ENCODE measurements around the gene GP9.
A peak's percentile ranks its signal among the peaks of the same experiment; 100 is the strongest.

GP9 gene

GRCh38 chr3:129028866-129029265 is 31.7 kb upstream of the GP9 start:
- DNase-seq (ENCODE audit: low read depth), result no peak

DNA sequence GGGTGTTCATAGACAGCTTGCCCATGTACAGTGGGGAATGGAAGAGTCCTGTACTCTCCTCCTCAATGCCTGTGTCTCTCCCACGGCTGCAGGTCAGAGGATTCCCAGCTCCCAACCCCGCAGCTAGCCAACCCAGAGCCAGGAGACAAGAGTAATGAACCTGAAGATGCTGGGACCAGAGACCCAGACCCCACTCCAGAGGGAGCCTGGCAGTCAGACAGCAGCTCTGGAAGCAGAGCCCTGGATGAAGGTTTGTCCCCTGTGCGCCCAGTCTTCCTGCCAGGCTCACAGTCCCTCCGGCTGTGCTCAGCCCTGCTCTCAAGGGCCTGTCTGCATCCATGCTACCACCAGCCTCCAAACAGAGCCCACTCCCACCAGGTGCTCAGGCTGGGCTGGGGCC is 30.0 kb upstream of the GP9 start:
- DNase-seq (ENCODE audit: low read depth), result no peak

- no peak for DNase-seq (ENCODE audit: low read depth)
Observed at GRCh38 chr3:129031476-129032215, 28.9 kb upstream of the GP9 start.

- DNase-seq (ENCODE audit: low read depth), result no peak
Observed at GRCh38 chr3:129032716-129033115, 27.9 kb upstream of the GP9 start.

- DNase-seq (ENCODE audit: low read depth), result no peak
Observed at GRCh38 chr3:129033151-129033550, 27.4 kb upstream of the GP9 start.

- DNase-seq (ENCODE audit: low read depth), result no peak
Observed at GRCh38 chr3:129033633-129034321, 26.8 kb upstream of the GP9 start.

DNA sequence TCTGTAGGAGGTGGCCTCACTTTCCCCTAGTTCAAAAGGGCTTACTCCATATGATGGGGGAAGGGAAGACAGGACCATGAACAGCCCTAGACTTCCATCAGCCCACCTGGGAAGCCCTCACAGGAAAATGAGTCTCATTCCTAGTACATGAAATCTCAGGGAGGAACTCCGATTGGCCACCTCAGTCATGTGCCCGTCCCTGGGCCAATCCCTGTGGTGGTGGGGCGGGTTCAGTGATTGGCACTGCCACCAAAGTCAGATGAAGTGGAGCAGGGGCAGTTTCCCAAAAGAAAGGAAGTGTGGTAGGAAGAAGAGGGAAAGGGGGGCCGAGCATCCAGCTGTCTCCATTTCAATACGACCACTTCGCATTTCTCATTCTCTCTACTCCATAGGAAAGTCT is 25.9 kb upstream of the GP9 start:
- no peak for DNase-seq (ENCODE audit: low read depth)

DNA sequence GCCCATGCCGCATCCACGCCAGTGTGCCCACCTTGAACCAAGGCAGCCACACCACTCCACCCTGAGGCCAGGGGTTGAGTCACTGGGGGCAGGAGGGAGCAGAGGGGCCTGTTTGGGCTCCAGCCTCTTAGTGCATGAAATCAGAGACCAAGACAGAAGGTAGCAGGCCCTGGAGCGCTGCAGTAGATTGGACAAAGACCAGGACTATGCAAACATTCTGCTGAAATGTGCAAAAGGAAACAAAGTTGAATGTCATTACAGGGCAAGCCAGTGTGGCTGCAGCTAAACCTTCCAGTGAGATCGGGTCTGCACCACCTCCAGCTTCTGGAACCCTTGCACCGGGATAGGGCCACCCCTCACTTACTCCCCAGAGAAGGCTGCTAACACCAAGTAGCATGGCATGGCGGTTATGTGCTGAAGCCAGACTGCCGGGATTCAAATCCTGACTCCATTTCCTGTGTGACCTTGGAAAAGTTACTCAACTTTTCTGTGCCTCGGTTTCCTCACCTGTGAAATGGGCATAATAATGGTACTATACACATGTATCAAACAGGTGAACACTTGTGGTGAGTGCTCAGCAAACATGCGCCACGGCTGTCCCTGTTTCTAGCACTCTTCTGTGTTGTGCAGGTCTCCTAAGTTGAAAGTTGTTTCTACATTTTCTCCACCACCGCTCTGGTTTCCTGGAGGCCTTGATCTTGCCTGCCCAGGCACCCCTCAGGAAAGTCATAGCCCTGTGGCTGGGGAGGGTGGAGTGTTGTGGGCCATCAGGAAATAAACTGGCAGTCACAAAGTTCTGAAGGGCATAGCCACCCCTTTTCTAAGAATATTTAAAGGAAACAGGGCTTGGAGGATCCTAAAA is 25.0 kb upstream of the GP9 start:
- DNase-seq (ENCODE audit: low read depth), result no peak

DNA sequence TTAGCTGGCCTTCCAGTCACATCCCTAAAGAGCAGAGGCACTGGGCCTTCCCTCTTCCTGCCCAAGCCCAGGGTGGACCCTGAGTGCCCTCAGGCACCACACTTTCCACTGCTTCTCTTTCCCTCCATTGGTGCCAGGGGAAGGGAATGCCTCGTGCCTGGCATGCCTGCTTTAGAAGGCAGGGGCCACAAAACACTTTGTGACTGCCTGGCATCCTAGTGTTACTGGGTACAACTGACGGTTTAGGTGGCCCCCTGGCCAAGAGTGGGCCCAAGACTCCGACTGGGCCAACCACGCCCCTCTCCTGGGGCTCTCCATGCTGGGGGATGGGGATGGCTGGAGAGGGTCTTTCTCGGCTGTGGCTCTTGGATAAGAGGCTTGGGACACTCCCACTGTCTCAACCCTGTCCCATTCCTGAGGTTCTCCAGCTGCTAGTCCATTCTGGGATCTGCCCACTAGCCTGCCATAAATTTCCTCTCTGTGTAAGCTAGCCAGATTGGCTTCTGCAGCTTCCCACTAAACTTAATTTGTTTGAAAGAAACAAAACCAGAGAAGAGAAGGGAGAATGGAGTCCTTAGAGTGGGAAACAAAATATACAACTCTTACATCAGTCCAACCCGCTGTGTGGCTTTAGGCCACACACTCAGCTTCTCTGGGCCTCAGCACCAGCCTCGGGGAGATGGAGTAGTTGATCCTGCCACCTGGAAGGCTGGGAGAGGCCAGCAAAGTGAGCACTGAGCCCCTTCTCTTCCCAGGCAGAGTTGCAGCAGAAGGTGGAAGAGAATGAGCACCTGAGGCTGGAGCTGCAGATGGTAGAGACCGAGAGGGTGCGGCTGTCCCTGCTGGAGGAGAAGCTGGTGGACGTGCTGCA is 24.1 kb upstream of the GP9 start:
- no peak for DNase-seq (ENCODE audit: low read depth)

GRCh38 chr3:129037093-129037419 is 23.5 kb upstream of the GP9 start:
- DNase-seq (ENCODE audit: low read depth), result no peak

DNA sequence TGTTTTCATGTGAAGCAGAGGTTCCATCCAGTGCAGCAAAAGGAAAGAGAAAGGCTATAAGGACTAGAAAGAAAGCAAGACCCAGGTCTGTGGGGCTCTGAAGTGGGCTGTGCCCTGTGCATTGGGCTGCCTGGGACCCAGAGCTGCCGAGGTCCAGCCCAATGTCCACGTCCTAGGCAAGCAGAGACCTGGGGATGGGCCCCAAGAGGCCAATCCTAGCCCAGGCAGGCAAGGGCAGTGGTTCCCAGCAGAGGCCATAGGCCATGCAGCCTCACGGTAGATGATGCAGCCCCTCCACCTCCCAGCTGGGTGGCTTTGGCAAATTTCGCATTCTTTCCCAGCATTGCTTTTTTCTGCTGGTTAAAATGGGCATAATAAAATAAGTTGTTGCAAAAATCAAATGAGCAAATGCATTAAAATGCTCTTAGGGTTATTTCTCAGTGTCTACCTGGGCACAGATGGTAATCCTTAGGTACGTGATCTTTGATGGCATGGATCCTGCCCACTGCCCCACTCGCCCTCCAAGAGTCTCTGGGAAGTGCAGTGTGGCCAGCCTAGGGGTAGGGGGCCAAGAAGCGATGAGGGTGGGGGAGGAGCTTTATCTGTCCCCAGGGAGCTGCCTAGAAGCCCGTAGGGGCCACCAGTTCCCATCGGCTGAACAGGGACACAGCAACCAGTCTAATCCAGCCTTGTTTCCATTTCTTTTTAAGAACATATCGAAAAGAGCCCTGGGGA is 22.3 kb upstream of the GP9 start:
- DNase-seq (ENCODE audit: low read depth), result no peak

DNA sequence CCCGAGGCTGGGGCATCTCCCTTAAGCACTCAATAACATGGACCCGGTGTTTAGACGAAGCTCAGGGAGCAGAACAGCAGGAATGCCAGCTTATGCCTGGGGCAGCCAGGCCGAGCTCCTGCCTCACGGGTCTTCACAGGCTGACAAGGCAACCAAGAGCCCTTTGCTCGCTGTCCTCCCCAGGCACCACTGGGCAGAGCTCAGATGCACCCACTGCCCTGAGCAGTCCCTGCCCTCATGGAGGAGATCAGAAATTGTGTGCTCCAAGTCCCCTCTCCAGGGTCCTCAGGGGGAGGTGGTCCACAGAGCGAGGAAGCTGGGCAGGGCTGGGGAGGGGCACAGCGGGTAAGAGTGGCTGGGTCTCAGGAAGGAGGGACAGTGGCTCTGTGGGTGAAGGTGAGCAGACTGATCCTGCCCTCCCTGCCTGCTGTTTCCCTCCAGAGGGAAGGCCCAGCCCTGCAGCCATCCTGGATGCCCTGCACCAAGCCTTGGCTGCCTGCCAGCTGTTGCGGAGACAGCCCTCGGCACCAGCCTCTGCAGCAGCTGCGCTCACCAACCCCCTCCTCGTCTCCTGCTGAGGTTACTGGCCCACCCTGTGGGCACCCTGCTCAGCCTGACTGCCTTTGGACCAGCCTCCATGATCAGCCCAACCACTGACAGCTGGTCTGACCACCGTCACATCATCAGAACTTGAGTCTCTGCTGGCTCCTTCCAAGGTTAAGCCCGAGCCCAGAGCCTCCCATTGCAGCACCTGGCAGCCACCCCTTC is 21.1 kb upstream of the GP9 start:
- DNase-seq (ENCODE audit: low read depth), result no peak

- no peak for DNase-seq (ENCODE audit: low read depth)
Observed at GRCh38 chr3:129040039-129040336, 20.6 kb upstream of the GP9 start.

DNA sequence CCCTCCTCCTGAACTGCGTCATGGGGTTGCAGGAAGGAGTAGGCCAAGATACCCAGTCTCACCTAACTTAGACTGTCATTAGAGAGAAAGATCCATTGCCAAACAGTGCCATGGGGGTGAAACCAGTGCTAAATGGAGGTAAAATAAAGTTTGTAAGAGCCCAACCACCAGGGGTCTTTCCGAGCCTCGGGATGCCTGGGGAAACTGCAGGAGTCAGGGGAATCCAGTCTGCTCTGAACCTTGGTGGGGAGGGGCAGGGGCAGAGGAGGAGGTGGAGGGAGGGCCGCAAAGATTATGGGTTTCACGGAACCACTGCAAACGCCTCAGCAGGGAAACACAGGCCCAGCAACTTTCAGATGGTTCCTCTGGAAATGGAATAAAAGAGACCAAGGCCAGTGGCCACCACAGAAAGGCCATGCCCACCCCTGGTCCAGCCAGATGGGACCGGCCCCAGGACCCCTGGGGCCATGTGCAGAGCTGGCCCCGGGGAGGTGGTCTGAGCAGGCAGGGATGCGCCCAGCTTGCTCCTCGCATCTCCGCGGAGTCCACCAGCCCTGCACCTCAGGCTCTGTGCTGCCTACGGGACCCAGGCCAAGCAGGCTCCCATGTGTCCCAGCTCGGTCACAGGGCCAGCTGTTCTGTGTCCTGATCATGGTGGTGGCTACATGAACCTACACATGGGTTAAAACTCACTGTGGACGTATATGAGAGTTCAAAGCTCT is 19.8 kb upstream of the GP9 start:
- no peak for DNase-seq (ENCODE audit: low read depth)

DNA sequence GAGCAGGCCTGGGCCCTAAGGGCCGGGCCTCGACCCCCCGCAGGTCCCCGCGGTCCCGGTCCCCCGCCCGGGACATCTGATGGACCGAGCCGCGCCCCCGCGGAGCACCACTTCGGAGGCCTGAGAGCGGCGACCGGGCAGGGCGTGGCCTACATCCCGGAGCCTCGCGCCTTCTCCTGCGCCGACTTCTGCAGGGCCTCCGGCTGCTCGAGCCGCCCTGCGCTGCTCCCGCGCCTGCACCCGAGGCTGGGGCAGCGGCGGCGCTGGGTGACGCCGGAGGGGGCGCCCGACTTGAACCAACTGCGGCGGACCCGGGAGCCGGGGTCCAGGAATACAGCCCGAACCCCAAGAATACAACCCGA is 14.9 kb upstream of the GP9 start:
- DNase-seq (ENCODE audit: low read depth), result peak; percentile 31

GRCh38 chr3:129046037-129046731 is 14.4 kb upstream of the GP9 start:
- DNase-seq (ENCODE audit: low read depth), result no peak

DNA sequence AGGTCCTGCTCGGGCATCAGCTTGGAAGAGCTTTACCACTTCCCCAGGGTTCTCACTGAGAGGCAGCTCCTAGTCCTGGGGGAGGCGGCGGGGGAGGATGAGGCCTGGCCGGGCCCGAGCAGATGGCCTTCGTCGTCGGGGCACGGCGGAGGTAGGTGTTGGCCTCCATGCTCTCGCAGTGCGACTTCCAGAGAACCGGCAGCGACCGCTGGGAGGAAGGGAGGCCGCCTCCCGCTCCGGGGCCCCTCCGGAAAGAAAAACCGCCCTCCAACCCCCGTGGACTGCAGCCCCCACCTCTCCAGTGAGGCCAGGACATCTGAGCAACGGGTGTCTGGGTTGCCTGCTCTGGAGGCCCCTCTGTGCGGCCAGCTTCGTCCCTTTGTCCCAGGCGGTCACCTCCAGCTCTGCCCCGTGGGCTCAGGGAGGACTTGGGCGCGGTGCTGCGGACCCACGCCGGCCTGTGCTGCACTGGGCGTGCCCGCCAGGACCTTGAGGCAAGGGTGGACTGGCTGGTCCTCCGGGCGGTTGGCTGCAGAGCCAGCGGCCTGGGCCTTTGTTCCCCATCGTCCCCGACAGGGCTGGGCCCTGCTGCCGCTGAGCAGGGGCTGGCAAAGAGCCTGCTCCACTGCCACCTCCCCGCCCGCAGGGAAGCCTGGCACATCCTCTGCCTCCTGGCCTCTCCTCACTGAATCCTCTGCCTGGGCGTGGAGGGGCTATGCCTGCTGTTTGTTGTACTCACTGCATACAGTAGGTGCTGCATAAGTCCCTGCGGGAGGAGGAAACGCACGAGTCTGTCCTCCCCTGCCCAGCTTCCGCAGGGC is 13.6 kb upstream of the GP9 start:
- DNase-seq (ENCODE audit: low read depth), result no peak

DNA sequence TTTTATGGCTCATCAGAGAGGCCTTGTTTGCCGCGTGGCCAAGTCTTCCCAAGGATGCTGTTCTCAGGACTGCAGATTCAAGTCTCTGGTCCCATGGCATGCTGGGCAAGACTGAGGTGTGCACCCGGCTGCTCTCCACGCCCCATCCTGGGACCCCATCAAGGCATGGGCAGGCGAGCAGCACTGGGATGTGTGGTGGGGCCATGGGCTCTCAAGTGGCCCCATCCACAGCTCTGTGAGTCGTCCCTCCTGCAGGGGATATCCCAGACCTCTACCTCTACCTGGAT is 13.1 kb upstream of the GP9 start:
- no peak for DNase-seq (ENCODE audit: low read depth)

Data from stimulated activated CD8-positive, alpha-beta memory T cell treated with anti-CD3 and anti-CD28 coated beads, Interleukin-4, amount 100 ng/mL, for 24 hours (primary cell).